Occipital lobe (tissue), 3 donors: ENCODE results near the gene ALOX12. TPM values are rescaled to one million over a fixed set of nuclear protein-coding genes. Genes with fewer than 3 reads are reported as not detected.
"Not testable (repeated sequence)": the region's sequence is repeated elsewhere in the genome, so short reads cannot be mapped to it uniquely, and the experiment has no call there.

Experiments
- DNase-seq: peaks from one replicate; lab custom pipeline; 2025; lab: John Stamatoyannopoulos, UW
- small RNA-seq: library from RNA; depleted of rRNA; stranded (forward); fragments of <200 nt; gene quantifications from one replicate; pipeline ENCODE3, GENCODE V24; 2014
- total RNA-seq: library from RNA; depleted of rRNA; stranded (reverse); fragments of >200 nt; gene quantifications from one replicate; pipeline ENCODE4 v1.2.3, GENCODE V29; 2014

Gene ALOX12
- total RNA-seq, 1 donor from 2014 or later, result not detected

GRCh38 chr17:7045492-7046126 is 49.8 kb downstream of the ALOX12 start:
- no peak for DNase-seq

- peak; percentile 38 for DNase-seq
Measured at GRCh38 chr17:7046127-7046724, 50.4 kb downstream of the ALOX12 start.

GRCh38 chr17:7046725-7047397 is 51.0 kb downstream of the ALOX12 start:
- DNase-seq, result not testable (repeated sequence)

GRCh38 chr17:7047566-7047965 is 51.7 kb downstream of the ALOX12 start:
- DNase-seq, result no peak

- DNase-seq, result no peak
Measured at GRCh38 chr17:7048968-7049367, 53.1 kb downstream of the ALOX12 start.

GRCh38 chr17:7050583-7050982 is 54.7 kb downstream of the ALOX12 start:
- DNase-seq, result not testable (repeated sequence)

GRCh38 chr17:7056386-7056785 is 60.5 kb downstream of the ALOX12 start:
- no peak for DNase-seq

- no peak for DNase-seq
Measured at GRCh38 chr17:7058831-7059447, 63.1 kb downstream of the ALOX12 start.

Small RNAs within 50 kb of the gene (small RNA-seq; reads per million reads assigned to genes)
- gene AC120057.1, result not detected

Other genes with a start within 250 kb of the ALOX12 start
- gene XAF1, start 240.0 kb upstream of the ALOX12 start, total RNA-seq, result 2.5 TPM
- gene FBXO39, start 219.8 kb upstream of the ALOX12 start, total RNA-seq, result not detected
- 1.2 TPM for gene TEKT1, start 164.3 kb upstream of the ALOX12 start, total RNA-seq
- 46.0 TPM for gene RNASEK, start 16.6 kb downstream of the ALOX12 start, total RNA-seq
- 1.4 TPM for gene BCL6B, start 27.0 kb downstream of the ALOX12 start, total RNA-seq
- gene SLC16A13, start 40.0 kb downstream of the ALOX12 start, total RNA-seq, result 0.47 TPM
- gene SLC16A11, start 48.0 kb downstream of the ALOX12 start, total RNA-seq, result 0.31 TPM
- not detected for gene CLEC10A, start 84.2 kb downstream of the ALOX12 start, total RNA-seq
- gene ASGR2, start 118.8 kb downstream of the ALOX12 start, total RNA-seq, result not detected
- 15.6 TPM for gene ASGR1, start 183.3 kb downstream of the ALOX12 start, total RNA-seq
- 131 TPM for gene DLG4, start 223.8 kb downstream of the ALOX12 start, total RNA-seq
- gene ACADVL, start 223.9 kb downstream of the ALOX12 start, total RNA-seq, result 77.2 TPM
- gene DVL2, start 238.5 kb downstream of the ALOX12 start, total RNA-seq, result 49.1 TPM
- 33.7 TPM for gene PHF23, start 243.4 kb downstream of the ALOX12 start, total RNA-seq
- gene GABARAP, start 246.4 kb downstream of the ALOX12 start, total RNA-seq, result 93.3 TPM